Endothelial cell of umbilical vein (primary cell): Measurements from ENCODE around the gene RUNX2. TPM values are rescaled to one million over a fixed set of nuclear protein-coding genes. Genes with fewer than 3 reads are reported as not detected.

Experiments used
- BruUV-seq: library from RNA; stranded (reverse); fragments of 400-500 nt; replicated peaks from 2 replicates; lab custom pipeline; 2021; lab: Mats Ljungman, UMichigan
- CTCF ChIA-PET: fragments of 300-600, 350-600 bp; sonication (Branson Sonifier 250); formaldehyde crosslinking; loops from one replicate; lab custom pipeline; 2021; ENCODE audit warnings: antibody characterized with exemption, inconsistent platforms; lab: Charles Lee
- POLR2A ChIA-PET: fragments of 300-600, 350-600 bp; sonication (Branson Sonifier 250); formaldehyde crosslinking; loops from one replicate; lab custom pipeline; 2021; ENCODE audit warnings: antibody characterized with exemption, inconsistent platforms; lab: Charles Lee
- DNase-seq: peaks from one replicate; pipeline ENCODE4 v3.0.0-alpha.2; 2011; ENCODE audit warnings: low read depth, low spot score
- FAIRE-seq: peaks from 2 replicates; lab custom pipeline; 2011; peaks lifted over from hg19 to GRCh38; lab: Jason Lieb, UNC
- H2AFZ ChIP-seq: 2 replicates; pipeline ENCODE4 v1.6.0; 2012; ENCODE audit warnings: low read depth, low read length, control low read depth, inconsistent platforms
- H3K27ac ChIP-seq: 2 replicates; pipeline ENCODE4 v1.5.1; 2011; ENCODE audit warnings: low read depth, mild to moderate bottlenecking, control low read depth, low read length, moderate library complexity; ENCODE audit not compliant: insufficient read depth
- H3K27me3 ChIP-seq, 2 experiments: 2 replicates each; pipeline versions ENCODE4 v1.6.0 to v1.6.1; 2011; ENCODE audit warnings: low read length in 2 of 2, mixed read lengths in 1 of 2; ENCODE audit not compliant: control insufficient read depth in 2 of 2, insufficient read depth in 2 of 2
- H3K36me3 ChIP-seq, 2 experiments: 2 replicates in 1 of 2; 3 replicates in 1 of 2; pipeline ENCODE4 v1.5.1; 2011; ENCODE audit warnings: low read length in 2 of 2, mild to moderate bottlenecking in 1 of 2, moderate library complexity in 1 of 2; ENCODE audit not compliant: control insufficient read depth in 2 of 2, insufficient read depth in 2 of 2; ENCODE audit errors: extremely low read depth in 1 of 2
- H3K4me1 ChIP-seq: 3 replicates; pipeline ENCODE4 v1.5.1; 2011; ENCODE audit warnings: mild to moderate bottlenecking, low read length; ENCODE audit not compliant: control insufficient read depth, insufficient read depth; ENCODE audit errors: extremely low read depth
- H3K4me2 ChIP-seq: 2 replicates; pipeline ENCODE4 v1.6.1; 2011; ENCODE audit warnings: low read length, control low read depth, mixed read lengths; ENCODE audit not compliant: insufficient read depth
- H3K4me3 ChIP-seq, 3 experiments: fragments of 200-600 bp in 1 of 3; sonication (generic), shearing (Covaris generic) in 1 of 3; replicated peaks in 1 of 3; 2 replicates each; pipeline ENCODE4 v1.5.1; 2011 to 2016; ENCODE audit warnings: control low read depth in 3 of 3, low read length in 3 of 3, mild to moderate bottlenecking in 2 of 3, inconsistent platforms in 1 of 3, low read depth in 1 of 3, moderate library complexity in 1 of 3; ENCODE audit not compliant: insufficient read depth in 1 of 3
- H3K79me2 ChIP-seq: 2 replicates; pipeline ENCODE4 v1.6.0; 2012; ENCODE audit warnings: low read length, inconsistent platforms; ENCODE audit not compliant: control insufficient read depth, insufficient read depth
- H3K9ac ChIP-seq: replicated peaks from 2 replicates; pipeline ENCODE3; 2011; ENCODE audit warnings: low read length, control low read depth; ENCODE audit not compliant: insufficient read depth; ENCODE audit errors: extremely low read depth
- H3K9me1 ChIP-seq: replicated peaks from 3 replicates; pipeline ENCODE4 v1.6.0; 2011; ENCODE audit warnings: mild to moderate bottlenecking, low read length; ENCODE audit not compliant: control insufficient read depth, insufficient read depth; ENCODE audit errors: extremely low read depth
- H3K9me3 ChIP-seq: replicated peaks from 2 replicates; pipeline ENCODE4 v1.5.1; 2012; ENCODE audit warnings: low read length, inconsistent platforms; ENCODE audit not compliant: control insufficient read depth, insufficient read depth
- H4K20me1 ChIP-seq: replicated peaks from 2 replicates; pipeline ENCODE3; 2011; ENCODE audit warnings: mild to moderate bottlenecking, low read length; ENCODE audit not compliant: control insufficient read depth, insufficient read depth; ENCODE audit errors: extremely low read depth
- EZH2 ChIP-seq: IDR thresholded peaks from 2 replicates; pipeline ENCODE4 v1.6.1; 2012; ENCODE audit warnings: borderline replicate concordance, low read depth, mild to moderate bottlenecking, moderate library complexity, low read length, inconsistent platforms; ENCODE audit not compliant: severe bottlenecking
- FOS ChIP-seq: IDR thresholded peaks from 2 replicates; pipeline ENCODE4 v1.6.1; 2011; ENCODE audit warnings: mild to moderate bottlenecking, low read length, moderate library complexity, borderline replicate concordance; ENCODE audit not compliant: insufficient read depth
- GATA2 ChIP-seq: IDR thresholded peaks from 2 replicates; pipeline ENCODE4 v1.7.0; 2011; ENCODE audit warnings: low read depth, mild to moderate bottlenecking, moderate library complexity, mixed read lengths, low read length; ENCODE audit not compliant: insufficient read length, insufficient read depth
- JUN ChIP-seq: IDR thresholded peaks from 2 replicates; pipeline ENCODE4 v1.6.1; 2011; ENCODE audit warnings: borderline replicate concordance, low read depth; ENCODE audit not compliant: insufficient read length, insufficient read depth
- MYC ChIP-seq: IDR thresholded peaks from one replicate; pipeline ENCODE4 v1.6.1; 2011; ENCODE audit warnings: mild to moderate bottlenecking, low read depth, low read length
- POLR2A ChIP-seq: IDR thresholded peaks from 2 replicates; pipeline ENCODE4 v1.6.1; 2012; ENCODE audit warnings: low read depth, mild to moderate bottlenecking, control low read depth, low read length
- POLR2AphosphoS5 ChIP-seq: IDR thresholded peaks from 2 replicates; pipeline ENCODE4 v1.6.1; 2012; ENCODE audit warnings: low read depth, mild to moderate bottlenecking, control low read depth, low read length, moderate library complexity; ENCODE audit not compliant: insufficient read depth
- dilution Hi-C: fragments of 300-500 bp; cut with MboI; formaldehyde crosslinking; loops from one replicate; pipeline ENCODE4 v1.15.0; 2019; ENCODE audit warnings: low sequenced_read_pairs; ENCODE audit not compliant: extremely low pct_ligation_motif_present
- intact Hi-C: fragments of 100-400 bp; cut with micrococcal nuclease; formaldehyde crosslinking; loops from one replicate; pipeline ENCODE4 v1.10.0; 2022
- polyA plus RNA-seq, 4 experiments: library from polyadenylated mRNA; depleted of rRNA in 3 of 4; stranded (reverse) in 3 of 4; unstranded in 1 of 4; fragments of >200 nt; gene quantifications; 2 replicates each; pipeline versions ENCODE4 v1.2.1 to v1.2.3, GENCODE V29; 2011 to 2012; ENCODE audit warnings: missing spikeins in 1 of 4
- total RNA-seq: library from RNA; stranded (reverse); gene quantifications from 2 replicates; pipeline ENCODE4 v1.2.3, GENCODE V29; 2021
- TF ChIP-seq, protein P1 (sequence below), 2 donors: IDR thresholded peaks; 1 replicate in 1 of 2; 2 replicates in 1 of 2; pipeline ENCODE4 v1.5.1; 2011; ENCODE audit warnings: low read length in 2 of 2, mild to moderate bottlenecking in 2 of 2, moderate library complexity in 2 of 2, control low read depth in 1 of 2, inconsistent platforms in 1 of 2, low read depth in 1 of 2; ENCODE audit not compliant: insufficient read depth in 1 of 2; ENCODE audit errors: extremely low read depth in 1 of 2
- TF ChIP-seq, protein P2 (sequence below): IDR thresholded peaks from 2 replicates; pipeline ENCODE4 v1.6.1; 2011; ENCODE audit not compliant: insufficient read depth, insufficient read length

The RUNX2 gene
- total and polyA plus RNA-seq, 2 donors (not counting 3 experiments of a cell fraction or from before 2014, with no cell fraction given): 0.06 TPM; not detected in 1

DNA sequence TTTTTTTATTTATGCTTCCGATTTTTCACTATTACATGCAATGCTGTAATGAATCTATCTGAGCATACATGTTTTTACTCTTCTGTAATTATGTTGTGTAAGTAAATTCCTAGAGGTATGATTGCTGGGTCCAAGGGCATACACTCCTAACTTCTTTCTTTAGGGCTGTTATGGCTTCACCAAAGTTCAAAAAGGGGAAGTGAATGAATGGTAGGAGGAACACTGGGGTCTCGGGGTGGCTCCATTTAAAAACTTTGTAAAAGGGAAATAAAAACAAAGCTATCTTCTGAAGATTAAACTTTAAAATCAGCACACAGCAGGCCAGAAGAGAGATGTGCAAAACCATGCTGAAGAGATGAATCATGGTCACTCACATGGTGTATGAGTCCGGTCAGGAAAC, 338.7 kb downstream of the RUNX2 start:
- no peak for DNase-seq
- Histone ChIP-seq H3K79me2 (no peaks in the 10 kb centered on the region), H3K36me3 (no peaks in the 10 kb centered on the region), H3K9ac (no peak overlapping the region), H3K4me3 (no peak overlapping the region), H3K27me3 (peaks cover 9 to 12% of the 10 kb centered on the region in 2 experiments), H3K9me1 (no peaks in the 10 kb centered on the region), H3K27ac (no peak overlapping the region), H2AFZ (no peak overlapping the region), H3K4me1 (peaks cover 8% of the 10 kb centered on the region), H4K20me1 (no peaks in the 10 kb centered on the region), H3K9me3 (no peaks in the 10 kb centered on the region), H3K4me2 (no peak overlapping the region)
- TF ChIP-seq JUN: no peak
- no peak for TF ChIP-seq POLR2A
- TF ChIP-seq, protein P1, sequence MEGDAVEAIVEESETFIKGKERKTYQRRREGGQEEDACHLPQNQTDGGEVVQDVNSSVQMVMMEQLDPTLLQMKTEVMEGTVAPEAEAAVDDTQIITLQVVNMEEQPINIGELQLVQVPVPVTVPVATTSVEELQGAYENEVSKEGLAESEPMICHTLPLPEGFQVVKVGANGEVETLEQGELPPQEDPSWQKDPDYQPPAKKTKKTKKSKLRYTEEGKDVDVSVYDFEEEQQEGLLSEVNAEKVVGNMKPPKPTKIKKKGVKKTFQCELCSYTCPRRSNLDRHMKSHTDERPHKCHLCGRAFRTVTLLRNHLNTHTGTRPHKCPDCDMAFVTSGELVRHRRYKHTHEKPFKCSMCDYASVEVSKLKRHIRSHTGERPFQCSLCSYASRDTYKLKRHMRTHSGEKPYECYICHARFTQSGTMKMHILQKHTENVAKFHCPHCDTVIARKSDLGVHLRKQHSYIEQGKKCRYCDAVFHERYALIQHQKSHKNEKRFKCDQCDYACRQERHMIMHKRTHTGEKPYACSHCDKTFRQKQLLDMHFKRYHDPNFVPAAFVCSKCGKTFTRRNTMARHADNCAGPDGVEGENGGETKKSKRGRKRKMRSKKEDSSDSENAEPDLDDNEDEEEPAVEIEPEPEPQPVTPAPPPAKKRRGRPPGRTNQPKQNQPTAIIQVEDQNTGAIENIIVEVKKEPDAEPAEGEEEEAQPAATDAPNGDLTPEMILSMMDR (IDR thresholded peaks at IDR 0.05; ENCODE audit: extremely low read depth in 1 of 2, insufficient read depth in 1 of 2, low read depth in 1 of 2, low read length in 2 of 2): no peak
- TF ChIP-seq GATA2: no peak
- no peak for TF ChIP-seq EZH2
- no peak for TF ChIP-seq MYC
- no peak for TF ChIP-seq POLR2AphosphoS5
- no peak for TF ChIP-seq FOS
- TF ChIP-seq, protein P2, sequence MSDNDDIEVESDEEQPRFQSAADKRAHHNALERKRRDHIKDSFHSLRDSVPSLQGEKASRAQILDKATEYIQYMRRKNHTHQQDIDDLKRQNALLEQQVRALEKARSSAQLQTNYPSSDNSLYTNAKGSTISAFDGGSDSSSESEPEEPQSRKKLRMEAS: no peak
- intact Hi-C loops (no loop called here), dilution Hi-C loops (no loop called here)
- BruUV-seq: no TSS peak
- CTCF ChIA-PET: interaction anchor here (1.7 kb wide), 1 partner anchor 9 kb away, joined by 4 read pairs; no protein-coding TSS in a partner anchor
- no peak for FAIRE-seq
- POLR2A ChIA-PET: no interaction called here
